GM23338 (cell line): ENCODE data around the gene LOXL3. TPM values are rescaled to one million over a fixed set of nuclear protein-coding genes. Genes with fewer than 3 reads are reported as not detected.

Experiments
- ATAC-seq: fragments of 200-7000 bp; cut with Tn5 transposase; 3 replicates; pipeline ENCODE4 v1.9.1; 2020
- DNase-seq: peaks from one replicate; pipeline ENCODE4 v3.0.0-alpha.2; 2015; ENCODE audit warnings: low spot score
- H2AFZ ChIP-seq: fragments of 200-600 bp; sonication (generic); 2 replicates; pipeline ENCODE4 v1.8.0; 2016; ENCODE audit warnings: antibody characterized with exemption, mild to moderate bottlenecking, moderate library complexity
- H3F3A ChIP-seq: fragments of 200-600 bp; sonication (generic); replicated peaks from 2 replicates; pipeline ENCODE4 v1.8.0; 2017; ENCODE audit warnings: antibody characterized with exemption, mixed run types, low read depth
- H3K27ac ChIP-seq: fragments of 200-600 bp; sonication (generic); 2 replicates; pipeline ENCODE4 v1.6.1; 2016; ENCODE audit warnings: low read depth
- H3K27me3 ChIP-seq: fragments of 200-600 bp; sonication (generic); 2 replicates; pipeline ENCODE4 v1.8.0; 2016; ENCODE audit warnings: mild to moderate bottlenecking, mixed run types, moderate library complexity; ENCODE audit not compliant: insufficient read depth
- H3K36me3 ChIP-seq: fragments of 200-600 bp; sonication (generic); 2 replicates; pipeline ENCODE4 v1.8.0; 2016; ENCODE audit warnings: mild to moderate bottlenecking; ENCODE audit not compliant: insufficient read depth
- H3K4me1 ChIP-seq: fragments of 200-600 bp; sonication (generic); 2 replicates; pipeline ENCODE4 v1.8.0; 2016; ENCODE audit warnings: mild to moderate bottlenecking, moderate library complexity; ENCODE audit not compliant: insufficient read depth
- H3K4me2 ChIP-seq: fragments of 200-600 bp; sonication (generic); 2 replicates; pipeline ENCODE4 v1.7.1; 2017; ENCODE audit warnings: mixed run types
- H3K4me3 ChIP-seq: fragments of 200-600 bp; sonication (generic); 2 replicates; pipeline ENCODE4 v1.6.1; 2016; ENCODE audit warnings: mixed run types
- H3K79me2 ChIP-seq: fragments of 200-600 bp; sonication (generic); replicated peaks from 2 replicates; pipeline ENCODE4 v1.8.0; 2017; ENCODE audit warnings: mild to moderate bottlenecking; ENCODE audit not compliant: insufficient read depth
- H3K9me2 ChIP-seq: fragments of 200-600 bp; sonication (generic); 2 replicates; pipeline ENCODE4 v1.8.0; 2017; ENCODE audit not compliant: insufficient read depth
- H4K20me1 ChIP-seq: fragments of 200-600 bp; sonication (generic); replicated peaks from 2 replicates; pipeline ENCODE4 v1.8.0; 2017; ENCODE audit warnings: mild to moderate bottlenecking; ENCODE audit not compliant: insufficient read depth
- H3K27ac Mint-ChIP-seq: 2 replicates; pipeline ENCODE4 v1.8.0; 2020; ENCODE audit warnings: inconsistent platforms, mild to moderate bottlenecking, moderate library complexity, mixed read lengths
- H3K27me3 Mint-ChIP-seq: 3 replicates; pipeline ENCODE4 v1.8.0; 2022; ENCODE audit warnings: low read depth, mild to moderate bottlenecking, moderate library complexity, mixed read lengths, inconsistent platforms; ENCODE audit not compliant: insufficient read depth, poor library complexity
- H3K36me3 Mint-ChIP-seq: 3 replicates; pipeline ENCODE4 v1.8.0; 2021; ENCODE audit warnings: low read depth, mild to moderate bottlenecking, inconsistent platforms, moderate library complexity, mixed read lengths
- H3K4me1 Mint-ChIP-seq: 3 replicates; pipeline ENCODE4 v1.8.0; 2020; ENCODE audit warnings: mild to moderate bottlenecking, inconsistent platforms, mixed read lengths
- H3K4me3 Mint-ChIP-seq: 3 replicates; pipeline ENCODE4 v1.8.0; 2021; ENCODE audit warnings: moderate library complexity, mild to moderate bottlenecking, inconsistent platforms, mixed read lengths
- H3K9me3 Mint-ChIP-seq: 3 replicates; pipeline ENCODE4 v1.8.0; 2020; ENCODE audit warnings: moderate library complexity, mild to moderate bottlenecking, inconsistent platforms, mixed read lengths
- CTCF ChIP-seq, 2 experiments: fragments of 200-600 bp in 1 of 2; sonication (generic) in 1 of 2; conservative IDR thresholded peaks; 2 replicates each; pipeline versions ENCODE4 v1.5.1 to v1.6.1; 2016 to 2017; ENCODE audit warnings: antibody characterized with exemption in 2 of 2, low read depth in 2 of 2, mild to moderate bottlenecking in 2 of 2, moderate library complexity in 1 of 2
- EZH2 ChIP-seq: fragments of 200-600 bp; sonication (generic); IDR thresholded peaks from one replicate; pipeline ENCODE4 v1.8.0; 2017; ENCODE audit warnings: antibody characterized with exemption, mild to moderate bottlenecking, low read depth; ENCODE audit not compliant: unreplicated experiment
- ZNF462 ChIP-seq: fragments of 250-450 bp; sonication (Bioruptor Pico); IDR thresholded peaks from 2 replicates; pipeline ENCODE4 v1.5.0; 2020; ENCODE audit warnings: mild to moderate bottlenecking, moderate library complexity
- polyA plus RNA-seq: library from polyadenylated mRNA; unstranded; fragments of >200 nt; fragmentation: Nextera tagmentation; extraction: Ambion mirVana; gene quantifications from 2 replicates; pipeline ENCODE4 v1.2.1, GENCODE V29; 2016
- total RNA-seq: library from RNA; depleted of rRNA; stranded (reverse); fragments of >200 nt; shearing (Covaris generic); gene quantifications from 2 replicates; pipeline ENCODE4 v1.2.3, GENCODE V29; 2014

The LOXL3 gene
- total and polyA plus RNA-seq, 2 experiments from 2014 or later: 4.7 to 14.9 TPM

- Histone ChIP-seq H3K4me1 (peaks cover 15% of the 10 kb centered on the region; the same call in 1 of the 2 replicates), H3K27me3 (peaks cover 100% of the 10 kb centered on the region), H3K4me3 (peak within 1 kb of the TSS; percentile 57), H3K4me2 (peak within 1 kb of the TSS; percentile 80), H3K36me3 (no peaks in the 10 kb centered on the region), H3K9me2 (peaks cover 7% of the 10 kb centered on the region), H2AFZ (peak within 1 kb of the TSS; percentile 94), H4K20me1 (no peaks in the 10 kb centered on the region; the same call in 1 of the 2 replicates), H3K79me2 (no peaks in the 10 kb centered on the region), H3F3A (peaks cover 5% of the 10 kb centered on the region; the same call in 1 of the 2 replicates), H3K27ac (no peak within 1 kb of the TSS)
- Mint-ChIP-seq H3K27ac (no peak within 1 kb of the TSS), H3K36me3 (peaks cover 8% of the 10 kb centered on the region), H3K4me1 (peaks cover 11% of the 10 kb centered on the region), H3K4me3 (peak within 1 kb of the TSS; percentile 70), H3K27me3 (peaks cover 93% of the 10 kb centered on the region), H3K9me3 (peaks cover 24% of the 10 kb centered on the region)
- ATAC-seq (peak; percentile 23), DNase-seq (peak; percentile 67)
- 0 out of 4 replicates have a peak, but pooled peaks of 1 of the 2 experiments have one; percentile 7 for TF ChIP-seq CTCF (conservative IDR thresholded peaks at IDR 0.05; ENCODE audit: low read depth in 2 of 2)
- peak; percentile 54 for TF ChIP-seq EZH2
- TF ChIP-seq ZNF462 (CRISPR knock-in tag): no peak
These were observed 39.1 kb downstream of the LOXL3 start, which contains the start of gene TLX2 for GRCh38 chr2:74514368-74515270. Gene TLX2 (plus strand): TSS chr2:74514450. CDS start chr2:74514807, 357 bp downstream.
